Renal cortical epithelial cell (primary cell): ENCODE results near the gene LAMB1. TPM values are rescaled to one million over a fixed set of nuclear protein-coding genes. Genes with fewer than 3 reads are reported as not detected.
"Not testable (repeated sequence)": the region's sequence is repeated elsewhere in the genome, so short reads cannot be mapped to it uniquely, and the experiment has no call there.

ENCODE experiments used
- DNase-seq: peaks from one replicate; pipeline ENCODE4 v3.0.0-alpha.2; 2011; ENCODE audit warnings: low read depth
- total RNA-seq: library from RNA; depleted of rRNA; stranded (reverse); fragments of >200 nt; gene quantifications from 2 replicates; pipeline ENCODE4 v1.2.3, GENCODE V29; 2014

LAMB1 gene
- total RNA-seq = 188 and 329 TPM in 2 replicates

DNA sequence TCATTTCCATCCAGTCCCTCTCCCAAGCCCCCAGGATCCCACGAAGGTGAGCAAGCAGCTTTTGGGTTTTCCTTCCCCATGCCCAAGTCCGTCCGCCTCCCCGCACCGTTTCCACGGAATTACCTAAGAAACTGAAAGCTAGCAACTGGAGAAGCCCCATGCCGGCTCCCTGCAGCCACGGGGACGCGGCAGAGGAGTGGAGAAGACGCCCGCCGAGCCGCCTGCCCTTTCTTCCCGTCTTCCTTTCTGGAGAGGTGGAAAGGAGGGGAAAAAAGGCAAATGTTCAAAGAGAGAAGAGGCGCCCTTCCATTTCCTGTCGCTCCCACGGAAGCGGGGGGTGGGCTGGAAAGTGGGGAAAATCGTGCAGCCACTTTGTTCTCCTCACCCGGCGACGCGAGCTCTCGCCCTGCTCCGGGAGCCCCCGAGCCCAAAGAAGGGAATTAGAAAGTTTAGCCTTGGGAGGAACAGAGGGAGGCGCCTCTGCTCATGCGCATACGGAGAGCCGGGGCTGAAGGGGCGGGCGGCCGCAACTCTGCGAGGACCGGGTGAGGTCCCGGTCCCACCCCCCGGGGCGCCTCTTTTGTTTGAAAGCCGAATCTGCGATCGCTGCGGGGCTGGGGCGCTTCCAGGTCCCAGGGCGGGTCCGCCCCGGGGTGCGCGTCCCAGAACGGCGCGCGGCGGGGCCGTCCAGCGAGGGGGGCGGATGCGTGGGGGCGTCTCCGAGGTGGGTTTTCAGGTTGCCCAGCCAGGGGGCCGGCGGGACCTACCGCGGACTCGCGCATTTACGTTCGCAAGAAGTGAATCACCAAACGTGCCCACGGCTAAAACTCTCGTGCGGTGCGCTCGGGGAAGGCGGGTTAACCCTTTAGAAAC lies at the start of gene LAMB1:
TSS of gene LAMB1 (minus strand) at position 436 of the 873 bp plus-strand sequence. CDS start at position 160, 276 bp downstream.
- peak; percentile 56 for DNase-seq

DNA sequence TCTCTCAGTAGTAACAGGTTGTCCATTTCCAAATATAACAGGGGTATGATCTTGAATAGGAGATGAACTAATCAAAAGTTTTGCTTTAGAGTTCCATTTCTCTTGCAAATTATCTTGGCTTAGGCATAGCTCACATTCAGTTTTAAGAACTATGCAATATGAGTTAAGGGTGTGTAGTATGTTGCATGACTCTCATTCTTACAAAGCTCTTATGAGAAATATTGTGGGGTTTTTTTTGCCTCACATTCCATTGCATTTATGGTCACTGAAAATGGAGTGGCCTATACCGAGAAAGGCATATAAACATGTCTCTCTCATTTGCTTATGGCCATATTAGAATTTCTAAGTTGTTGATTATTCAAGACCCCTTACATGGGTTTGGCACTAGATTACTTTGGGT lies 48.5 kb upstream of the LAMB1 start:
- DNase-seq = no peak

DNA sequence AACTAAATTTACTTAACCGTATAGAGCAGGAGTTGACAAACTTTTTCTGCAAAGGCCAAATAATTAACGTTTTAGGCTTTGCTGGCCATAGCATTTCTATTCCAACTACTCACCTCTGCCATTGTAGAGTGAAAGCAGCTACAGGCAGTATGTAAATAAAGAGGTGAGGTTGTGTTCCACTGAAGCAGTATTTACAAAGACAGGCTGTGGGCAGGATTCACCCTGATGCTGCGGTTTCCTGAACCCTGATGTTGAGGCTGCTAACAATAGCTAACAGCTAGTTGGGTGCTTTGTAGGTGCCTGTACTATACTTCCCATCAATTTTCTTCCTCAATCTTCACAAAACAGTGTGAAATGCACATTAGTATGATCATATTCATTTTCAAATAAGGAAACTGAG lies 47.0 kb upstream of the LAMB1 start:
- no peak for DNase-seq

DNA sequence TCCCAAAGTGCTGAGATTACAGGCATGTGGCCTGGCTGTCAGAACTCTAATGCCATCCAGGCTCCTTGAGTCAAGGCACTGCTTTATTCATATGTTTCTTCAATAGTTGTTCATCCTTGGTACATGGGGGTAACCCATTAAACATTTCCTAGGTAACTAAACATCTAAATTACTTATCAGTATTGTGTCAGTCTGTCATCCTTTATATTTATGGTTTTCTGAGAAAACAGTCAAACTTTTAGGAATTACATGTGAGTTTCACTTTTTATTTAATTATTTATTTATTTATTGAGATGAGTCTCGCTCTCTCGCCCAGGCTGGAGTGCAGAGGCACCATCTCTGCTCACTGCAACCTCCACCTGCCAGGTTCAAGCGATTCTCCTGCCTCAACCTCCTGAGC lies 45.5 kb upstream of the LAMB1 start:
- no peak for DNase-seq

DNA sequence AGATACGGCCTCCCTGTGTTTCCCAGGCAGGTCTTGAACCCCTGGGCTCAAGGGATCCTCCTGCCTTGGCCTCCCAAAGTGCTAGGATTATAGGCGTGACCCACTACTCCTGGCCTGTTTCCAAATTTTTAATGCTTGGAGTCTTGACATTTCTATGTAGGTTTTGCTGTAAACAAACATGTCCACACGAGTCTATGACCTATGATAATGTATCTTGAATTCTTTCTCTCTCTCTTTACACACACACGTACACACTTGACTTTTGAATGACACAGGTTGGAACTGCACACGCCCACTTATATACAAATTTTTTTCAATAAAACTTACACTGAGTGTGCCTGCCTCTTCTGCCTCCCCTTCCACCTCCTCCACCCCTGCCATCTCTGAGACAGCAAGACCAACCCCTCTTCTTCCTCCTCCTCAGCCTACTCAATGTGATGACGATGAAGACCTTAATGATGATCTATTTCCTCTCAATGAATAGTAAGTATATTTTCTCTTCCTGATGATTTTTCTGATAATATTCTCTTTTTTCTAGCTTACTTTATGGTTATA lies 44.1 kb upstream of the LAMB1 start:
- no peak for DNase-seq

DNA sequence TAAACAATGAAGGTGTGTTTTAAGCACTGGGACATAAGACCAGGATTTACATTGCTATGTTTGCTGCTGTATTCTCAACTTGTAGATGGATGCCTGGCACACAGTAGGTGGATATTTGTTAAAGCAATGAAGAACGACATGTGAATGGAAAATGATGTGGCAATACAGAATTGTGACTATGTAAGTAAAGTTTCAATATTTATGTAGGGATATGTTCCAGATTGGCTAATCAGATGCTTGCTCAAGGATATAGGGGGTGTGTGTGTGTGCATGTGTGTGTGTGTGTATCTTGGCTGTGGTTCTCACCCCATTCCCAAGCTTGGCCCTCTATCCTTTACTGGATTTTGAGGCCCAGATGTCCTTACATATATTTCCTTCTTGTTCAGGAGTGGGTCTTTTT lies 42.7 kb upstream of the LAMB1 start:
- DNase-seq = no peak

DNA sequence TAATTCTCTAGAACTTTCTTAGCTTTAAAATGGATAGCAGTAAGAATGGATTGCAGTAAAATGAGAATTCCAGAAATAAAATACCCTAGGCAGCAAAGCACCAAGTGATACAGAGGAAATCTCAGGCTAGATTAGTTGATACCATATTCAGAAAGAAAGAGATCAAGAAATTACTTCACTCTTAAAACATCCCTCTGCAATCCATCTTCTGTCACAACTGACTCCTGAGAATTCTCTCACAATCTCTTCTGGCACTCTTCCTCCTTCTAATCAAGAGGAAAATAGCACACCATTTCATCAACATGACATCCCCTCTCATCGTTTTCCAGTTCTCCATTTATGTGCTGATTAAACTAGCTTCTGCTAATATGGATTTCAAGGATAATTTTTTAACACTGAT lies 42.2 kb upstream of the LAMB1 start:
- no peak for DNase-seq

DNA sequence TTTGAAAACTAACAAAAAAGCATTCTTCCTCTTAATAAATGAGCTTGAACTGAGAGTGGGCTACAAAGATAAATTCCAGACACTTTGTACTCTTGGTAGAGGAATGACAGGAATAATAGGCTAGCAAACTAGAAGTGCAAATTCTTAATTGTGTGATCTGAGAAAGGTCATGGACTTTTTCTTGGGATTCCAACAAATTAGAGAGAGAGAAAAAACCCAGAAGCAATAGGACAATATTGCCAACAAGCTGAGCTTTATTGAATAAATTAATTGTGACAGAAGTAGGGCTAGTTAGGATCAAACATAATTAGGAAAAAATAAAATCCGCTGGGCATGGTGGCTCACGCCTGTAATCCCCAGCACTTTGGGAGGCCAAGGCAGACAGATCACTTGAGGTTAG lies 41.4 kb upstream of the LAMB1 start:
- DNase-seq = no peak

DNA sequence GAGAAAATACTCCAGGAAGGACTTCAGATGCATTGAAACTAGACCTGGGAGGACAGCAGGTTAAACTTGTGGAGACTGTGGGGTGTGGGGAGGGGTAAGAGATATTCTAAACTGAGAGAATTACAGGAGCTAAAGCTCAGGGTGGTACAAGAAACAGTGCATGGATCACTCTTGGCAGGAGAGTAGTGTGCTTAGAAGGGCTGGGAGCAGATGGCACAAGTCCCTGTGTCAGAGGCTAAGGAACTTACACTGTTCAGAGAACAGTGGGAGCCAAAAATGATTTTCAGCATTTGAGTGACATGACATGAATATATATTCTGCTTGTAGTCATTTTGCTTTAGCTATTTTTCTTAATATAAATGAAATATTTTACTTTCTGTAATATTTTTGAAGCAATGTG lies 36.0 kb upstream of the LAMB1 start:
- DNase-seq = no peak

DNA sequence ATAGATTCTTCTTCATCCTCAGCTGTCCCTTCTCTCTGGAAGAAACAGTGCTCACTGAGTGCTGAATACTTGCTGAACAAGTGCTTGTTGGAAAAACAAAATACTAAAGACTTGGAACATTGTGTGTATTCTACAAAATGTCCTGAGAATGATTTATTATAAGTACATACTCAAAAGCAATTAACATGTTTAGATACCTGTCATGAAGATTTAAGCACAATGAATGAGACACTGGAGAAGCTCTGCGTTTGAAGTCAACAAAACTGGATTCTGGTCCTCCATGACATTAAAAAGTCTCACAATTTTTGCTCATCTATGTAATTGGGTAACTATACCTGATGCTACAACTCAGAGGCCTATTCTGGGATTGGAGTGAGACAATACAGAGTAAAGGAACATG lies 34.8 kb upstream of the LAMB1 start:
- no peak for DNase-seq

DNA sequence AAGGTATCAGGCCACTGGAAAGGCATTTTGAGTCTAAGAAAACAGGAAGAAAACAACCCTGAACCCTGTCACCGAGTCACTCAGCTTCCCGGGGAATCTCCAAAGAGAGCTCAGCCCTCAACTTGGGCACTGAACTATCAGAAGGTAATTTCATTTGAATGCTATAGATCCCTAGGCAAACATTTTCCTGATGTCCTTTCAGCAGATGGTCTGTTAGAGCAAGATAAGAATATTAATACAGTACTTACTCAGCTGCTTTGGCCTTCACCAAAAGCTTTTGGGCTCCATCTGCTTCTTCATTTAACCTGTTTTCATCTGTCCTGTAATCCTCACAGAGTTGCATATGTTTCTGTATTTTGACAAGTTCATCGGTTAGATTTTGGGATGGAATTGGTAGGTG lies 34.2 kb upstream of the LAMB1 start:
- no peak for DNase-seq

DNA sequence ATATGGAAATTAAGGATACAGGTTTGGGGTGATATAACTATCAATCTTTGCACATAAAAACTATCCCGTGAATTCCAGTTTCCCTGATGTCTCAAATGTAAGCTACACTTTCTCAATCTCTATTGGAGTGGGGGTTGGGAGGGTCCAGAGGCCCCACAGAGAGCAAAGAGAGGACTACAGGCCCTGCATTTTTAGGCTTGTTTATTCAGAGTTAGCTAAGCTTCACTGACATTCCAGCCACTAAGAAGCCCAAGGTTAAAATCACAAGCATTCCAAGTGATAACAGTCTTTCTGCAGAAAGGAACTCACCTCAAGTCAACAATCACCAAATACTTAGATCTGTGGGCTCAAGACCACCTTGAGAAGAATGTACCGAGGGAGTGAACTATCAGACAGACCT lies 31.6 kb upstream of the LAMB1 start:
- peak; percentile 17 for DNase-seq

DNA sequence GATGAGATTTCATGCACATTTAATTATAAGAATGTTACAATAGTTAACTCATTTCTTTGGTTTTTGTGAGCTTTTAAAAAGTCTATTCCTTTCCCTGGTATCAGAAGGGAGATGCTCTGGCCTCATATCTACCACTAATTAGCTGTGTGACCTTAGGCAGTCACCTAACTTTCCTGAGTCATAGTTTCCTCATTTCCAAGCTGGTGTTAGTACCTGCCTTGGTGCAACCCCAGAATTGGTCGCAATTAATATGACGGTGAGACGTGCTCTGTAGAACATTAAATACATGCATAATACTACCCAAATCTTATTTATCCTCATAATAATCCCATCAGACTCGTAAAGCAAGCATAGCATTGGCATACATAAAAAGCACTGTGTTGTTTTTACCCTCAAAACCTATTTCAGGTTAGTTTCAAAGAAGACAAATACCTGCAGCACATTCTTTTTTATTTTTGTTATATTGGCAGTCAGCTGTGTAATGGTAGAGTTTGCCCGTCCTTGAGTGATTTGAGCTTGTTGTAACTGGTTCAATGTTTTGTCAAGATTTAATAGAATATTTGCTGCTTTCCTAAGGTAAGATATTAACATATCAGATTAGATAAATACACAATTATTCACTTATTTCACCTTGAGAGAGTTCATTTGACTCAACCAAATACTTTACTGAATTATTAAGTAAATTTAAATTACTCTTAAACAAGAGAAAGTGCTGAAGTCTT lies 31.0 kb upstream of the LAMB1 start:
- DNase-seq = no peak

DNA sequence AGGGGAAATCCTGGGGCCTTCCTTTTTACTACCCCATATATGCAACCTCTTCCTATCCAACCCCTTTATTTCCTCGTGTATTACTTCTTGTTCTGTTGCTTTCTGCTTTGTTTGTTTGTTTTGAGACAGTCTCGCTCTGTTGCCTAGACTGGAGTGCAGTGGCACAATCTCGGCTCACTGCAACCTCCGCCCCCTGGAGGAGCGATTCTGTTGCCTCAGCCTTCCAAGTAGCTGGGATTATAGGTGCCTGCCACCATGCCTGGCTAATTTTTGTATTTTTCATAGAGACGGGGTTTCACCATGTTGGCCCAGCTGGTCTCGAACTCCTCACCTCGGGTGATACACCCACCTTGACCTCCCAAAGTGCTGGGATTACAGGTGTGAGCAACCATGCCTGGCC lies 30.3 kb upstream of the LAMB1 start:
- not testable (repeated sequence) for DNase-seq

DNA sequence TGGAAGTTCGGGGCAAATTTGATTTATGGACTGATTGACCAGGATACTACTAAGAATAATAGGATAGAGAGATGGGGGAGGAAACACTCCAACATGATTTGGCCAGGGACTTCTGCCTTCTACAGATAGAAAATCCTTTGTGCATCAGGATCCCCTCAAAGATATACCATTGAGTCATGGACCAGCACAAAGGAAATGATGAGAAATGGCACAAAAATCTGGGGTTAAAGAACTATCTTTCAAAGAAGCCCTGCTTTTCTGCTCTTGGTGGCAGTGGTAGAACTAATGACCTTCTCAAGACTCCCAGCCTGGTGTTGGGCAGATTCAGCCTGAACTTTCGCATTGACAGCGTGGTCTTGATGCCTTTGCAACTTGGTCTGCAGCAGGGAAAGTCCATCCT lies 27.6 kb upstream of the LAMB1 start:
- DNase-seq = peak; percentile 29

DNA sequence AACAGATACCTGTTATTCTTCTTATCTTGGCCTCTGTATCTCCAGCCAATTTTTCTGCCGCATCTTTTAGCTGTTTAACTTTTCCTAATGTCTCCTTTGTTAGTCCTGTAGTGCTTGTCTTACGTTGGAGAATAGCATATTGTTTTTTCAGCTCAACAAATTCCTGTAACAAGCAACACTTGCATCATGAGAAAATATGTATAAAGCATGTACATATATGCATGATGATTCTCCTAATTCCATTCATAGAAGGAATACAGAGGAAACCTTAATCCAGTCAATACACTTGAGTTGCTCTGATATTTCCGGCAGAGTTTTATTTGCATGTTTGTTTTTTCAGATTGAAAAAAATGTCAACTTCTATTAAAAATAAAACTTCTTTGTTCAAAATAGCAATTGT lies 26.1 kb upstream of the LAMB1 start:
- DNase-seq = no peak

DNA sequence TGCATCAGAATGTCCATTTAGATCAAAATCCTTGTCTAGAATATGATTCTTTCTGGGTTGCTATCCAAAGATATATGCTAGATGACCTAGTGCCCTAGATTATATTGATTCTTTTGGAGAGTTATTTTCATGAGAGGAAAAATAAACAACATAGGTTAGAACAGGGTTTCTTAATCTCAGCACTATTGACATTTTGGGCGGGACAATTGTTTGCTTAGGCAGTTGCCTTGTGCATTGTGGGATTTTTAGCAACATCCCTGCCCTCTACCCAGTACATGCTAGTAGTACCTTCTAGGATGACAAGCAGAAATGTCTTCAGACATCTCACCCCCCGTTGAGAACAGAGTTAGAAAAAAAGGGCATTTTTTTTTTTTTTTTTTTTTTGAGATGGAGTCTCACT lies 25.1 kb upstream of the LAMB1 start:
- DNase-seq = no peak

DNA sequence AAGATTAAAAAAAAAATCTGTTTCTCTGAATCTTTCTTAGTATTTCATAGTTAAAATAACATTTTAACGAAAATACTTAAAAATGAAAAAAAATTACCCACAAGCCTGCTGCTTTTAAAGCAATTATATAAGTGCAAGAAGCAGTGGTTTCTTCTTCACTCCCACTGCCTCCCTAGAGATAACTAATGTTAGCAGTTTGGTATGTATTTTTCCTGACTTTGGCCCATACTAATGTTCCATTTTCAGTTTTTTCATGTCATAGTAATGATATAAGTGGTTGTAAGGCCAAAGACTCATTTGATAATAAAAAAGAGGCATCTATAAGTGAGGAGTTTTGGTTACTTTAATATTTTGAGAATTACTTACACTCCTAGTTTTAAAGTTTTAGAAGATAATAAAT lies 24.3 kb upstream of the LAMB1 start:
- DNase-seq = no peak

DNA sequence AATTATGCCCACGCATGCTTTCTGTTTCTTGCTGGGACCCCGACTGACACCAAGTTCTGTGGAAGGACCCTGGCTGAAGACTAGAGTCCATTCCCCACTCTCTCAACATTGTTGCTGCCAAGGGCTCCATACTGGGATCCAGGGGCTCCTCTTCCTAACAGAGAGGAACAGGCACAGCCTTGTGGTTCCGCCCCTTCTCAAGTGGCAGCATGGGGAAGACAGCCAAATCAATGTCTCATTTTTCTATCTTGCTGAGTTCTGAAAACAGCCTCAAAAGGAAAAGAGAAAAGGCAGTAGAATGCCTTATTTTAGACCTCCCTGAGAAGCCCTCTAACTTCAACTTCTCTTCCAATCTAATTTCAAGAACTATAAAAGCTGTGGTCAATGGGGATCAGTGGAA lies 23.7 kb upstream of the LAMB1 start:
- no peak for DNase-seq

DNA sequence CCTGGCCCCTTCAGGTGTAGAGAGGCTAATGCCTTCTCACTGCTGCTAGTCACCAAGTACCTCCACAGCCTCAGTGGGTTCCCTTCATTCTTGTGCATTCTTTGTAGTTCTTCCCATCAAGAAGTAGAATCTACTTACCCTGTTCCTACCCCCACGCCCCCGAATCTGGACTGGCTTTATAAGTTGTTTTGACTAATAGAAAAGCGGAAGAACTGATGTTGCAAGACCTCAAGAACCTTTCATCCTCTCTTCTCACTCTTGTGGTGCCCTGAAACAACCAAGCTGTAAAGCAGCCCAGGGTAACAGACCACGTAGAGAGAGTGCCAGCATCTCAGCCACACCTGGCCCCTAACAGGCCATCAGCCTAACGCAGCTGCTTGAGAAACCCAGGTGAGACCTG lies 23.2 kb upstream of the LAMB1 start:
- DNase-seq = no peak

DNA sequence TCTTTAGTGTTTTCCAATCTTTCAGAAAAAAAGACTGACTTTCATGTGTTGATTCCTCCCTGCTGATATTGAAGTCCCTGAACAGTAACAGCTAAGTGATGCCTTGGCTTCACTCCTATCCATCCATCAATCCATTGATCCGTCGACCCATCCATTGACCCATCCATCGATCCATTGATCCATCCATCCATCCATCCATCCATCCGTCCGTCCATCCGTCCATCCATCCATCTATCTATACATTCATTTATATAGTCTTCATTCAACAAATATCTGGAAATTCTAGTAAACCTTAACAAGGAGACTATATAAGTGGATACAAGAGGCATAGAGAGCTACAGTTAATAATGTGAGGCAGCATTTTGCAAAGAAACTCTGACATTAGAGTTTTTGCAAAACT lies 21.6 kb upstream of the LAMB1 start:
- DNase-seq = no peak

DNA sequence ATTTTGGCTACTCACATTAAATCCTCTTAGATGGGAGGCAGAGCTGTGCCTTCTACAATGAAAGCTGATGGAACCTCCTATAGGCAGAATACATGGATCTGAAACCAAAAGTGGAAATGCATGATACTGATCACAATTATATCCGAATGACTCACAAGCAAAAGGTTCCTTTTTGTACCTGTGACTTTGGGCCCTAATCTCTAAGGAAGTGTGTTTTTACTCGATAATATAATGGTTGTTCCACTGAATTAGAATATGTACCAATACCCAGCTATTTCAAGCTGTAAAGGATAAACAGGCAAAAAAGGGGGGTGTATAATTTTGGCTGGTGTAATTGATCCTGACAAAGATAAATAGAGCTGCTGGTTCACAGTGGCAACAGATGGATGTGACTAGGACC lies 17.6 kb upstream of the LAMB1 start:
- DNase-seq = no peak

DNA sequence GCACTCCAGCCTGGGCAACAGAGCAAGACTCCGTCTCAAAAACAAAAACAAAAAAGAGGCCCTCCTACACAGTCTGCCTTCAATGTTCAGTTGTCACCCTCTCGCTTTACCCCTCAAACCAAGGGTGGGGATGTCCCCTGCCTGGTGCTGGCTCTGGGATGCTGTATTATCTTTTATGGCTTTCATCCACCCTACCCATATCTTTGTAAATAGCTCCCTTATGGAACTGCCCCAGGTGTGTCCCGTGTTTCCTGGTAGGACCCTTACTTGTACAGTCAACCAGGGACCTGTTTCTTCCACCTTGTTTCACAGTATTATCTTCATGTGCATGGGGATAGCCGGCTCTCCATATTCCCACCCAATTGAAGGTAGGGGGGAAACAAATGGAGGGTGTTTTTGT lies 15.7 kb upstream of the LAMB1 start:
- no peak for DNase-seq
